ENCODE data around the gene NRCAM. TPM values are rescaled to one million over a fixed set of nuclear protein-coding genes. Genes with fewer than 3 reads are reported as not detected.

NRCAM gene
- total RNA-seq, 2 experiments from 2014 or later: 0.60 to 1.0 TPM

DNA sequence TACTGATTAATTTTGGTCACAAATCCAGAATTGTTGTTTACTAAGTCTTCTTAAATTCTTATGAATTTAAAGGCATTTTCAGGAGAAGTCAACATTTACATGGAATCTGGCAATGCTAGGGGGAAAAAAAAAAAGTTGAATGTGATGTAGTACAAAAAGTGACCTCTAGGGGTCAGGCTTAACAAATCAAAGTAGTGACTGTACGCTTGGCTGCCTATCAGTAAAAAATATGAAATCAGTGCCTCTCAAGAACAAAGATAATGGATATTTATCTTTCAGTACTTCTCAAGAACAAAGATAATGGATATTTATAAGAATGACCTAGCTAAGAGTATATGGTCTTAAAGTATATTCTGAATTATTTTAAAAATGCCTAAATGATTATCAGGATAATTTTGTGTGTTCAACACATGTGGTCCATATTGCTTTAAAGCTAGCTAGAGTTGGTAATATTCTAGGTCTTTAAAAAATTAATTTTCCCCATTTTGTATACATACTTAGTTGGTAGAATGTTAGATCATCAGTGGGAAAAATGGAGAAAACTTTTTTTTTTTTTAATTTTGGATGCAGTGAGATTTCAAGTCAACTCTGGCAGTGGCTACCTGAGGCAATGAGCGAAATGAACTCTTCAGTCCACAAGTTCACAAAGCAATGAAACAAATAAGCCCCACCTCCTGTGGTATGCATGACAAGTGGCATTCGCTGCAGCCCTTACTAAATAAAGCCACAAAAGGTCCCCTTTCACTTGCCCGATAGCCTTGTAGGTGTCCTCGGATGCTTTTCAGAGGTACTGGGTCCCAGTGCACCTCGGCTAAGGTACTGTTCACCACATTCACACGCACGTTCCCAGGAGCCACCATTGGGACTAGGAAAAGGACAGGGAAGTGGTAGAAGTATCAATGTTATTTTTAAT, 274.9 kb downstream of the NRCAM start:
- no peaks in the 10 kb centered on the region for H3K9me3 Mint-ChIP-seq (ENCODE audit: low read depth)
- H3K4me3 Mint-ChIP-seq: no peak overlapping the region
- intact Hi-C loops (cut with DNase I, micrococcal nuclease): loop anchor here (1.0 kb wide), 3 partner anchors 279 to 415 kb away; no protein-coding TSS in a partner anchor
- no peaks in the 10 kb centered on the region for H3K4me1 Mint-ChIP-seq
- peaks cover 2% of the 10 kb centered on the region for H3K27me3 Mint-ChIP-seq
- POLR2A ChIA-PET: no interaction called here
- no peak overlapping the region for H3K27ac Mint-ChIP-seq
- ATAC-seq (no peak), DNase-seq (no peak)
- no peaks in the 10 kb centered on the region for H3K36me3 Mint-ChIP-seq (ENCODE audit: low read depth)
- CTCF ChIA-PET: interaction anchor here (0.6 to 3.1 kb wide), 11 partner anchors 41 to 1635 kb away, joined by 3 to 20 read pairs (median 3); no protein-coding TSS in a partner anchor

DNA sequence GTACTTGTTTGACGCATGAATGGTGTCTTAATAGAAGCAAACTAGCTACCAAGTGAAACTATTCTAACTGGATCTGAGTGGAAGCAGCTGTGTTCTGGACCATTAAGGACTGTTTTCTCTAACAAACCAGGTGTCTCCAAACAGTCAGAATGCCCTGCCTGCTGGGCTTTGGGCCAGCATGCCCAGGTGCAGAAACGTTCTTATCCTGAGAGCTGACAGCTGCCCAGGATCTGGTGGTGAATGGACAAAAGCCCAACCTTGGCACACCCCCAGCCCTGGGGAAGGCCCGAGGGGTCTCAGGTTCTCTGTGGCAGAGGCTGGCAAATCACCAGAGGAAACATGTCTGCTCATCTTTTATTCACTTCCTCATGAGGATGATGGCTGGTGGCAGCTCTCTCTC, 277.8 kb downstream of the NRCAM start:
- intact Hi-C loops (cut with DNase I, micrococcal nuclease): no loop called here
- Mint-ChIP-seq H3K27me3 (peaks cover 2% of the 10 kb centered on the region), H3K4me1 (no peaks in the 10 kb centered on the region), H3K9me3 (ENCODE audit: low read depth) (no peaks in the 10 kb centered on the region), H3K4me3 (no peak overlapping the region), H3K36me3 (ENCODE audit: low read depth) (no peaks in the 10 kb centered on the region), H3K27ac (no peak overlapping the region)
- DNase-seq (no peak), ATAC-seq (no peak)
- POLR2A ChIA-PET: no interaction called here
- CTCF ChIA-PET: interaction anchor here (0.7 to 2.2 kb wide), 8 partner anchors 16 to 419 kb away, joined by 3 to 8 read pairs (median 4); no protein-coding TSS in a partner anchor

DNA sequence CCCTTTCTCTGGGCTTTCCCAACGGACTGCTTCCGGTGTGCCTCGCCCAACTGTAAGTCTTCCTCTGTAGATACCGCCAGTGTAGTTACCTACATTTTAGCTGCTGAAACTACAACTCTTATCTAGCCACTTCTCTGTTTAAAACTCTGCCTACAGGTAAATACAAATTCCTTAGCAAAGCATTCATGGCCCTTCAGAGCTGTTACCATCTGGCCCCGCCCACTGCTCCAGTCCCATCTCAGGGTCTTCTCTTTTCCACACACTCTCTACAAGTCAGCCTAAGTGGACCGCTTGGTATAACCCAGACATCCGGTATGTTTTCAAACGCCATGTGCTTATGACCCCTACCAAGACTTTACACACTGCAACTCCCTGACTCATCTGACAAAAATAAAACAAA, 285.1 kb downstream of the NRCAM start:
- Mint-ChIP-seq H3K36me3 (ENCODE audit: low read depth) (no peaks in the 10 kb centered on the region), H3K27me3 (no peaks in the 10 kb centered on the region), H3K9me3 (ENCODE audit: low read depth) (no peaks in the 10 kb centered on the region), H3K4me3 (no peak overlapping the region), H3K4me1 (no peaks in the 10 kb centered on the region), H3K27ac (no peak overlapping the region)
- no peak for DNase-seq
- CTCF ChIA-PET: interaction anchor here (0.7 to 1.2 kb wide), 2 partner anchors 12 to 328 kb away, joined by 3 to 5 read pairs; no protein-coding TSS in a partner anchor
- ATAC-seq: no peak
- POLR2A ChIA-PET: no interaction called here
- intact Hi-C loops (cut with DNase I, micrococcal nuclease): no loop called here

DNA sequence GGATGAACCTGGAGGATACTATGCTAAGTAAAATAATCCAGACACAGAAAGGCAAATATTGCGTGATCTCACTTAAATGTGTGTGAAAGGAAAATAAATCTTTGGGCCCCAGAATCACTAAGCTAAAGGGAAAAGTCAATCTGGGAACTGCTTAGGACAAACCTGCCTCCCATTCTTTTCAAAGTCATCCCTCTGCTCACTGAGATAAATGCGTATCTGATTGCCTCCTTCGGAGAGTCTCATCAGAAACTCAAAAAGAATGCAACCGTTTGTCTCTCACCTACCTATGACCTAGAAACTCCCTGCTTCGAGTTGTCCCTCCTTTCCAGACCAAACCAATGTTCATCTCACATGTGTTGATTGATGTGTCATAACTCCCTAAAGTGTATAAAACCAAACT, 286.0 kb downstream of the NRCAM start:
- Mint-ChIP-seq H3K9me3 (ENCODE audit: low read depth) (no peaks in the 10 kb centered on the region), H3K27me3 (no peaks in the 10 kb centered on the region), H3K4me3 (no peak overlapping the region), H3K4me1 (no peaks in the 10 kb centered on the region), H3K27ac (no peak overlapping the region), H3K36me3 (ENCODE audit: low read depth) (no peaks in the 10 kb centered on the region)
- no peak for DNase-seq
- no peak for ATAC-seq
- intact Hi-C loops (cut with DNase I, micrococcal nuclease): no loop called here
- ChIA-PET CTCF (interaction anchor here (0.7 kb wide), 1 partner anchor 329 kb away, joined by 3 read pairs; no protein-coding TSS in a partner anchor), POLR2A (no interaction called here)

DNA sequence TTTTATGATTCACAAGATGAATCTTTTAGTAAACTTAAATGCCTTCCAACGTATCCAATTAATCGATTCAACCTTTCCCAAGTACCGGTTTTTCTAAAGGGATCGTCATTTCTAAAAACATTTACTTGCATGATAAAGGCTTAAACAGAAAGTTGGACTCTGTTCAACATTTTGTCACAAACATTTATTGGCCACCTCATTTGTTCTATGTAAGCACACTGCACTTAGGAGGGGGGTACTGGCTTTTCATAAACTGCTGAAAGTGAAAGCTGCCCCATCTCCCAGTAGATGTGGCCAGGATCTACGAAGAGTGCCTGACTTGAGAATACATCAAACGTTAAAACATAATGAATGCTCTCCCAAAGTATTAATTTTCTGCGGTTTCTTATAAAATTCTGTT, 288.8 kb downstream of the NRCAM start:
- Mint-ChIP-seq H3K27ac (no peak overlapping the region), H3K9me3 (ENCODE audit: low read depth) (no peaks in the 10 kb centered on the region), H3K4me1 (no peaks in the 10 kb centered on the region), H3K4me3 (no peak overlapping the region), H3K27me3 (peaks cover 4% of the 10 kb centered on the region), H3K36me3 (ENCODE audit: low read depth) (no peaks in the 10 kb centered on the region)
- no peak for DNase-seq
- ATAC-seq: no peak
- POLR2A ChIA-PET: no interaction called here
- intact Hi-C loops (cut with DNase I, micrococcal nuclease): no loop called here
- CTCF ChIA-PET: interaction anchor here (1.0 kb wide), 1 partner anchor 15 kb away, joined by 3 read pairs; no protein-coding TSS in a partner anchor

DNA sequence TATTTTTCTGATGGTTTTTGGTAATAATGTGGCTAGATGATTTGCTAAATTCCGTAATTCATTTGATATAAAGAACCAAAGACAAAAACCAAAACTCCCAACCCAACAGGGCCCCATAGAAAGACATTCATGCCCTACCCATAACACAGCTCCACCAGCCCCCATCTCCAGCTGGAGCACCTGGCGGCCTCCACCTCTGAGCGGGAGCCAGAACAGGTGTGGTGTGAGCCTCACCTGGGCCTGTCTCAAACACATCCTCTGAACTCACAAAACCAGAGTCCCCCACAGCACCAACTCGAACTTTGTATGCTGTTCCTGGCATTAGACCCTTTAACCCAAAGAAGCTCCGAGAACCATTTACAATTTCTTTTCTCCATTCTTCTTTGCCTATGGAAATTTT, 289.5 kb downstream of the NRCAM start:
- no peaks in the 10 kb centered on the region for H3K36me3 Mint-ChIP-seq (ENCODE audit: low read depth)
- peaks cover 4% of the 10 kb centered on the region for H3K27me3 Mint-ChIP-seq
- intact Hi-C loops (cut with DNase I, micrococcal nuclease): no loop called here
- no peak overlapping the region for H3K4me3 Mint-ChIP-seq
- no peak for DNase-seq
- CTCF ChIA-PET: interaction anchor here (1.0 kb wide), 1 partner anchor 16 kb away, joined by 3 read pairs; no protein-coding TSS in a partner anchor
- POLR2A ChIA-PET: no interaction called here
- no peak overlapping the region for H3K27ac Mint-ChIP-seq
- no peaks in the 10 kb centered on the region for H3K9me3 Mint-ChIP-seq (ENCODE audit: low read depth)
- no peak for ATAC-seq
- no peaks in the 10 kb centered on the region for H3K4me1 Mint-ChIP-seq

DNA sequence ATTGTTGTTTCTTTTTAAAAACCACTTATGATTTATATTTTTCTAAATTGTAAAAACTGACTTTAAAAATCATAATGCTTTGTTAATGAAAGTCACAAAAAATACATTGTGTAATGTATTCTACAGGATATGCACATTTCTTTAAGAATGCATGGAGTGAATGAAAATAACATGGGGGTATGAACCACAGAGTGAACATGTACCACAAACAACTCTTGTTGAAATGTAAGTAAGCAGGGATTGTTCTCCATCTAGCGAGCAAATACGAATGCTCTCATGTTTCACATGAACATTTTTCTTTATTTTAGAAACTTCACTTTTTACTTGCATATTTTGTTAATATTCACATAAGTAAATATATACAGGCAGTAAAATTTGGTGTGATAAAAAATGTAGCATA, 290.5 kb downstream of the NRCAM start:
- POLR2A ChIA-PET: no interaction called here
- H3K27ac Mint-ChIP-seq: no peak overlapping the region
- no peaks in the 10 kb centered on the region for H3K4me1 Mint-ChIP-seq
- intact Hi-C loops (cut with DNase I, micrococcal nuclease): no loop called here
- no peak for ATAC-seq
- H3K9me3 Mint-ChIP-seq (ENCODE audit: low read depth): no peaks in the 10 kb centered on the region
- no peak for DNase-seq
- H3K4me3 Mint-ChIP-seq: no peak overlapping the region
- peaks cover 6% of the 10 kb centered on the region for H3K27me3 Mint-ChIP-seq
- CTCF ChIA-PET: no interaction called here
- no peaks in the 10 kb centered on the region for H3K36me3 Mint-ChIP-seq (ENCODE audit: low read depth)

DNA sequence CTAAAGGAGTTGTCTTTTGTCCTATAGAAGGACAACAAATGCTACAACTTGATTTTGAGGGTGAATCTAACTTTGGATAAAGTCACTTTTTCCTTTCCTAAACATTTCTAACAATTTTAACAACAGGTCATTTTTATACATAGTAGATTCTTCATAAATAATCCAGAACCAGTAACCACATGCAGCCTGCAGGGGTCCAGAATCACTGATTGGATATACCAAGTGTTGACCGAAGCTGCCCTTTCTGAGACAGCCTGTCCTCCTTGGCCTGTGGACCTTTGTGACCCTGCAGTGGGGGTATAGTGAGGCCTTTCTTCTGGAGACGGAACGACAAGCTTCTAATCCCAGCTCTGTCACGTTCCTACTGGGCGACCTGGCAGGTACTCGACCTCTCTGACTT, 291.3 kb downstream of the NRCAM start:
- H3K9me3 Mint-ChIP-seq (ENCODE audit: low read depth): no peaks in the 10 kb centered on the region
- H3K27ac Mint-ChIP-seq: no peak overlapping the region
- DNase-seq (no peak), ATAC-seq (no peak)
- H3K4me1 Mint-ChIP-seq: no peaks in the 10 kb centered on the region
- no peak overlapping the region for H3K4me3 Mint-ChIP-seq
- H3K36me3 Mint-ChIP-seq (ENCODE audit: low read depth): no peaks in the 10 kb centered on the region
- ChIA-PET CTCF (no interaction called here), POLR2A (no interaction called here)
- peaks cover 6% of the 10 kb centered on the region for H3K27me3 Mint-ChIP-seq
- intact Hi-C loops (cut with DNase I, micrococcal nuclease): no loop called here

DNA sequence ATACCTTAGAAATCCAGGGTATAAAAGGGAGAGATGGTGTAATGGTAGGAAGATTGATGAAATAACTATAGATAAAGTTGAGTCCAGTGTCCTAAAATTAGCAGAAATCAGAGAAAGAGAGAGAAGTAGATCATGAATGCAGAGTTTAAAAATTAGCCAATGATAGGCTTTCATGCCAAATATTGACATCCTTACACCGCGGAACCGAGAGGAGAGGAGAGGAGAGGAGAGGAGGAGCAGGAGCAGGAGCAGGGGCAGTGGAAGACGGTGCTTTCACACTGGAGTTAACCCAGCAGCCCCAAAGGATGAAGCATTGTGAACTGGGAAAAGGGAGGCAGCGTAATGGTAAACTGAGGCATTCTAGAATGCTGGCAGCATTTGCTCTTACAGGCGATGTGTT, 291.9 kb downstream of the NRCAM start:
- Mint-ChIP-seq H3K9me3 (ENCODE audit: low read depth) (no peaks in the 10 kb centered on the region), H3K27ac (no peak overlapping the region), H3K4me3 (no peak overlapping the region), H3K27me3 (peaks cover 7% of the 10 kb centered on the region), H3K36me3 (ENCODE audit: low read depth) (no peaks in the 10 kb centered on the region), H3K4me1 (no peaks in the 10 kb centered on the region)
- DNase-seq (no peak), ATAC-seq (no peak)
- CTCF ChIA-PET: no interaction called here
- POLR2A ChIA-PET: no interaction called here
- intact Hi-C loops (cut with DNase I, micrococcal nuclease): no loop called here

DNA sequence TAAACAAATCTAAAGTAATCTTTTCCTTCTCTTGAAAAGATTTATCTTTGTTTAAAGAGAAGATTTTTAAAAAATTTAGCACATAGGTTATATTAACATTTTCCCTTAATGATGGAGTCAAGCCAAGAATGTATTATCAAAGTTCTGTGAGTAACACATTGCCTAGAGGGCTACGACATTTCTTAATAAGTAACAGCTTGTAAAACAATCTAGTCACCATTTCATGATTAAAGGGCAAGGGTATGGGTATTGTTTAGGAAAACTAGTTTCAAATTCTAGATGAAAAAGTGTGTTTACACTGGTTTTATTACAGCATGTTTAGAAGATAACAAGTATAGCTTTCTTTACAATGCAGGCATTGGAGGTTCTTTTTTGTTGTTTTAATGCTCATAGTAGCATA, 297.5 kb downstream of the NRCAM start:
- intact Hi-C loops (cut with DNase I, micrococcal nuclease): no loop called here
- CTCF ChIA-PET: no interaction called here
- Mint-ChIP-seq H3K9me3 (ENCODE audit: low read depth) (no peaks in the 10 kb centered on the region), H3K4me1 (peaks cover 6% of the 10 kb centered on the region), H3K27ac (no peak overlapping the region), H3K27me3 (peaks cover 12% of the 10 kb centered on the region), H3K4me3 (no peak overlapping the region), H3K36me3 (ENCODE audit: low read depth) (no peaks in the 10 kb centered on the region)
- ATAC-seq: no peak
- POLR2A ChIA-PET: no interaction called here
- DNase-seq: no peak

DNA sequence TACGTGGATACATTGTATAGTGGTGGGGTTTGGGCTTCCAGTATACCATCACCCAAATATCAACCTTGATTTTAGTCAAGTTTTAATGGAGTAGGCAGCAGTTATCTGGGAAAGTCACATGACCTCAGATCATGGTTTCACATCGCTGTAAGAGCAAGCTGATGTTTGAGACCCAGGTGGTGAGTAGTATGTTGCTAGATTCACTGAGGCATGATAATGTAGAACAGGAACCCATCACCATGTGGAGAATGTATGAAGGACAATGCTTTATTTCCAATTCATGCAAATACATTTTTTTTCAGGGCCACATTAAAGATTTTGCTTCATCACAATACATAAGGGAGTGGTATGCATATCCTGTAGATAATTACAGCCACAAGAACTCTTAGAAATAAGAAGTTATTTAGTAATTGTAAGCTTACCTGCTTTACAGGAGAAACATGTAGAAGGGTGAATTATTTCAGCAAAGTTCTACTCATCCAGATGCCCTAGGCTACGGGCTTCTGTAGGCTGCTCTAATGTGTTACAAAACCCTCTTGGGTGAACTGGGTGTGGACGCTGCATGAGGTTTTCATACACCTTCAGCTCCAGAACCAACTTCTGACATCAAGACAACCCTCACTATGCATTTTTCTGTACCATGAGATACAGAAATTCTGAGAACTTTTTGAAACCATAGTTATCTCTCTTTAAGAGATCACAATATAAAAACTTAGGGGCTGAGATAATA, 298.5 kb downstream of the NRCAM start:
- ChIA-PET POLR2A (no interaction called here), CTCF (interaction anchor here (1.0 to 1.5 kb wide), 3 partner anchors 25 to 227 kb away, joined by 3 to 4 read pairs (median 4); no protein-coding TSS in a partner anchor)
- Mint-ChIP-seq H3K4me3 (no peak overlapping the region), H3K27ac (no peak overlapping the region), H3K9me3 (ENCODE audit: low read depth) (no peaks in the 10 kb centered on the region), H3K4me1 (peaks cover 6% of the 10 kb centered on the region), H3K27me3 (peaks cover 8% of the 10 kb centered on the region), H3K36me3 (ENCODE audit: low read depth) (no peaks in the 10 kb centered on the region)
- DNase-seq (no peak), ATAC-seq (no peak)
- intact Hi-C loops (cut with DNase I, micrococcal nuclease): no loop called here

Data from activated CD4-positive, alpha-beta T cell treated with anti-CD3 and anti-CD28 coated beads for 36 hours (primary cell).